GM12878 (cell line): ENCODE results near the gene BATF. TPM values are rescaled to one million over a fixed set of nuclear protein-coding genes. Genes with fewer than 3 reads are reported as not detected.
A peak's percentile ranks its signal among the peaks of the same experiment; 100 is the strongest.

Experiments used
- CBX5 ChIP-seq: sonication (generic); IDR thresholded peaks from 2 replicates; pipeline ENCODE4 v1.6.1; 2016; ENCODE audit warnings: low read depth, moderate library complexity, mild to moderate bottlenecking, inconsistent platforms
- CHD1 ChIP-seq: IDR thresholded peaks from 2 replicates; pipeline ENCODE4 v1.6.1; 2012; ENCODE audit warnings: low read depth, low read length, improper control_type of control experiment
- E2F4 ChIP-seq: IDR thresholded peaks from 2 replicates; pipeline ENCODE4 v1.6.1; 2012; ENCODE audit warnings: low read depth, low read length, improper control_type of control experiment
- EED ChIP-seq: sonication (generic); IDR thresholded peaks from 2 replicates; pipeline ENCODE4 v1.6.1; 2016; ENCODE audit warnings: antibody characterized with exemption, low read depth
- IKZF1 ChIP-seq: fragments of 450-650 bp; conservative IDR thresholded peaks from 2 replicates; pipeline ENCODE4 v1.6.1; 2017; ENCODE audit warnings: antibody characterized with exemption, mild to moderate bottlenecking
- KLF5 ChIP-seq: fragments of 450-650 bp; IDR thresholded peaks from 2 replicates; pipeline ENCODE4 v1.6.1; 2014; ENCODE audit warnings: mild to moderate bottlenecking; ENCODE audit not compliant: partially characterized antibody
- MLLT1 ChIP-seq: fragments of 450-650 bp; IDR thresholded peaks from 2 replicates; pipeline ENCODE4 v1.6.1; 2016; ENCODE audit warnings: mild to moderate bottlenecking
- MTA2 ChIP-seq: fragments of 450-650 bp; IDR thresholded peaks from 2 replicates; pipeline ENCODE4 v1.6.1; 2016; ENCODE audit warnings: low read depth, mild to moderate bottlenecking, moderate library complexity
- NBN ChIP-seq: fragments of 450-650 bp; IDR thresholded peaks from 2 replicates; pipeline ENCODE4 v1.6.1; 2016
- NFYA ChIP-seq: IDR thresholded peaks from 2 replicates; pipeline ENCODE4 v1.6.1; 2011; ENCODE audit warnings: low read depth, mild to moderate bottlenecking, low read length, improper control_type of control experiment, borderline replicate concordance
- REST ChIP-seq: IDR thresholded peaks from 2 replicates; pipeline ENCODE4 v1.6.1; 2012; ENCODE audit warnings: mild to moderate bottlenecking, low read depth, low read length
- RFX5 ChIP-seq: IDR thresholded peaks from 2 replicates; pipeline ENCODE4 v1.6.1; 2011; ENCODE audit warnings: low read depth, low read length, improper control_type of control experiment
- SIN3A ChIP-seq: IDR thresholded peaks from 2 replicates; pipeline ENCODE4 v1.6.1; 2012; ENCODE audit warnings: low read depth, low read length, improper control_type of control experiment
- SIX5 ChIP-seq: IDR thresholded peaks from 2 replicates; pipeline ENCODE4 v1.6.1; 2011; ENCODE audit warnings: mild to moderate bottlenecking, low read depth, low read length, moderate library complexity; ENCODE audit not compliant: severe bottlenecking
- SREBF2 ChIP-seq: IDR thresholded peaks from 2 replicates; pipeline ENCODE4 v1.6.1; 2012; ENCODE audit warnings: mild to moderate bottlenecking, low read length
- SUZ12 ChIP-seq: fragments of 200-600 bp; sonication (generic); IDR thresholded peaks from one replicate; pipeline ENCODE4 v1.6.1; 2018; ENCODE audit warnings: antibody characterized with exemption, mild to moderate bottlenecking; ENCODE audit not compliant: unreplicated experiment
- YY1 ChIP-seq: IDR thresholded peaks from 2 replicates; pipeline ENCODE4 v1.6.1; 2011; ENCODE audit warnings: low read depth, mild to moderate bottlenecking, low read length
- ZNF217 ChIP-seq: fragments of 450-650 bp; IDR thresholded peaks from 2 replicates; pipeline ENCODE4 v1.6.1; 2017; ENCODE audit warnings: antibody characterized with exemption, mild to moderate bottlenecking
- polyA plus RNA-seq, 11 experiments: library from polyadenylated mRNA; depleted of rRNA in 4 of 11; unstranded in 6 of 11; stranded (reverse) in 5 of 11; fragments of >200 nt; fragmentation: Nextera tagmentation in 4 of 11; fragmentation: Illumina TruSeq in 1 of 11; extraction: Ambion mirVana in 4 of 11; extraction: Trizol in 1 of 11; gene quantifications; 1 replicate in 1 of 11; 2 replicates in 10 of 11; pipeline versions ENCODE4 v1.2.1 to v1.2.3, GENCODE V29; 2011 to 2016; ENCODE audit warnings: inconsistent platforms in 2 of 11, missing spikeins in 2 of 11, low read depth in 1 of 11
- total RNA-seq, 4 experiments: library from RNA; depleted of rRNA in 3 of 4; stranded (reverse); fragments of >200 nt in 3 of 4; fragmentation: Illumina TruSeq in 1 of 4; extraction: Trizol in 1 of 4; gene quantifications; 2 replicates each; pipeline versions ENCODE4 v1.2.1 to v1.2.3, GENCODE V29; 2013 to 2021
- TF ChIP-seq, protein P1 (sequence below): IDR thresholded peaks from 2 replicates; pipeline ENCODE4 v1.6.1; 2011; ENCODE audit warnings: mild to moderate bottlenecking, low read depth, low read length, moderate library complexity; ENCODE audit not compliant: insufficient replicate concordance
- TF ChIP-seq, protein P2 (sequence below): IDR thresholded peaks from 2 replicates; pipeline ENCODE4 v1.6.1; 2012; ENCODE audit warnings: improper control_type of control experiment, low read depth, low read length; ENCODE audit not compliant: insufficient replicate concordance

The BATF gene
- total and polyA plus RNA-seq, 10 of the 15 experiments (the other 5 are each of a cell fraction or from before 2014, with no cell fraction given): 10.0 to 154 (median 103) TPM

- TF ChIP-seq SIX5 (no peak), CHD1 (no peak), RFX5 (no peak), SIN3A (no peak), IKZF1 (peak; percentile 28; the same call in 1 of the 2 replicates), MLLT1 (no peak), NBN (no peak), MTA2 (no peak), SUZ12 (no peak), YY1 (no peak), NFYA (no peak), SREBF2 (no peak), REST (no peak), EED (0 out of 2 replicates have a peak, but pooled peaks have one; percentile 27), E2F4 (no peak), CBX5 (no peak), ZNF217 (no peak), KLF5 (no peak)
- TF ChIP-seq, protein P1, sequence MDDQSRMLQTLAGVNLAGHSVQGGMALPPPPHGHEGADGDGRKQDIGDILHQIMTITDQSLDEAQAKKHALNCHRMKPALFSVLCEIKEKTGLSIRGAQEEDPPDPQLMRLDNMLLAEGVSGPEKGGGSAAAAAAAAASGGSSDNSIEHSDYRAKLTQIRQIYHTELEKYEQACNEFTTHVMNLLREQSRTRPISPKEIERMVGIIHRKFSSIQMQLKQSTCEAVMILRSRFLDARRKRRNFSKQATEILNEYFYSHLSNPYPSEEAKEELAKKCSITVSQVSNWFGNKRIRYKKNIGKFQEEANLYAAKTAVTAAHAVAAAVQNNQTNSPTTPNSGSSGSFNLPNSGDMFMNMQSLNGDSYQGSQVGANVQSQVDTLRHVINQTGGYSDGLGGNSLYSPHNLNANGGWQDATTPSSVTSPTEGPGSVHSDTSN: no peak
- TF ChIP-seq, protein P2, sequence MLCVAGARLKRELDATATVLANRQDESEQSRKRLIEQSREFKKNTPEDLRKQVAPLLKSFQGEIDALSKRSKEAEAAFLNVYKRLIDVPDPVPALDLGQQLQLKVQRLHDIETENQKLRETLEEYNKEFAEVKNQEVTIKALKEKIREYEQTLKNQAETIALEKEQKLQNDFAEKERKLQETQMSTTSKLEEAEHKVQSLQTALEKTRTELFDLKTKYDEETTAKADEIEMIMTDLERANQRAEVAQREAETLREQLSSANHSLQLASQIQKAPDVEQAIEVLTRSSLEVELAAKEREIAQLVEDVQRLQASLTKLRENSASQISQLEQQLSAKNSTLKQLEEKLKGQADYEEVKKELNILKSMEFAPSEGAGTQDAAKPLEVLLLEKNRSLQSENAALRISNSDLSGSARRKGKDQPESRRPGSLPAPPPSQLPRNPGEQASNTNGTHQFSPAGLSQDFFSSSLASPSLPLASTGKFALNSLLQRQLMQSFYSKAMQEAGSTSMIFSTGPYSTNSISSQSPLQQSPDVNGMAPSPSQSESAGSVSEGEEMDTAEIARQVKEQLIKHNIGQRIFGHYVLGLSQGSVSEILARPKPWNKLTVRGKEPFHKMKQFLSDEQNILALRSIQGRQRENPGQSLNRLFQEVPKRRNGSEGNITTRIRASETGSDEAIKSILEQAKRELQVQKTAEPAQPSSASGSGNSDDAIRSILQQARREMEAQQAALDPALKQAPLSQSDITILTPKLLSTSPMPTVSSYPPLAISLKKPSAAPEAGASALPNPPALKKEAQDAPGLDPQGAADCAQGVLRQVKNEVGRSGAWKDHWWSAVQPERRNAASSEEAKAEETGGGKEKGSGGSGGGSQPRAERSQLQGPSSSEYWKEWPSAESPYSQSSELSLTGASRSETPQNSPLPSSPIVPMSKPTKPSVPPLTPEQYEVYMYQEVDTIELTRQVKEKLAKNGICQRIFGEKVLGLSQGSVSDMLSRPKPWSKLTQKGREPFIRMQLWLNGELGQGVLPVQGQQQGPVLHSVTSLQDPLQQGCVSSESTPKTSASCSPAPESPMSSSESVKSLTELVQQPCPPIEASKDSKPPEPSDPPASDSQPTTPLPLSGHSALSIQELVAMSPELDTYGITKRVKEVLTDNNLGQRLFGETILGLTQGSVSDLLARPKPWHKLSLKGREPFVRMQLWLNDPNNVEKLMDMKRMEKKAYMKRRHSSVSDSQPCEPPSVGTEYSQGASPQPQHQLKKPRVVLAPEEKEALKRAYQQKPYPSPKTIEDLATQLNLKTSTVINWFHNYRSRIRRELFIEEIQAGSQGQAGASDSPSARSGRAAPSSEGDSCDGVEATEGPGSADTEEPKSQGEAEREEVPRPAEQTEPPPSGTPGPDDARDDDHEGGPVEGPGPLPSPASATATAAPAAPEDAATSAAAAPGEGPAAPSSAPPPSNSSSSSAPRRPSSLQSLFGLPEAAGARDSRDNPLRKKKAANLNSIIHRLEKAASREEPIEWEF: no peak
These were observed 26.4 kb upstream of the BATF start (continued) for GRCh38 chr14:75495882-75496281.
